ENCODE data around the gene ACTL10.

DNA sequence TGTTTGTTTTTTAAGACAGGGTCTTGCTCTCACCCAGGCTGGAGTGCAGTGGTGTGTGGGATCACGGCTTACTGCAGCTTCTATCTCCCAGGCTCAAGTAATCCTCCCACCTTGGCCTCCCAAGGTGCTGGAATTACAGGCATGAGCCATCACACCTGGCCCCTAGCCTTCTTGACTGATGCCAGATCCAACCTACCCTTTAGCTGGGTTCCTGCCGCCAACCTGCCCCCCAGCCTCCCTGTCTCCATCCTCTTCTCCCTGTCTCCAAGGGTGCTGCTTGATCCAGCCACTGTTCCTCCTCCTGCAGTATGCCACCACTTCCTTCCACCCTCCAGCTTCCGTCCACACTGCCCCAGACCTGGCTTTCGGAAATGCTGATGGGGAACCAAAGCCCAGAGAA, 7.8 kb upstream of the ACTL10 start:
- TF ChIP-seq CTCF (conservative IDR thresholded peaks at IDR 0.05) (no peak), EZH2 (IDR thresholded peaks at IDR 0.05; ENCODE audit: low read depth) (no peak)
